Adrenal gland (tissue), 12 donors: ENCODE data around the gene GRID2IP. TPM values are rescaled to one million over a fixed set of nuclear protein-coding genes. Genes with fewer than 3 reads are reported as not detected.

Experiments
- DNase-seq, 7 donors: peaks; one replicate each; pipeline ENCODE4 v3.0.0-alpha.2; 2019 to 2020
- H3K27ac ChIP-seq, 5 donors: fragments of 200-600 bp; sonication (generic) in 4 of 5; 1 replicate in 3 of 5; 2 replicates in 2 of 5; pipeline versions ENCODE4 v1.5.1 to v1.8.0; 2016 to 2020; ENCODE audit warnings: mild to moderate bottlenecking in 1 of 5
- H3K27me3 ChIP-seq: fragments of 200-600 bp; 2 replicates; pipeline ENCODE4 v1.8.0; 2021
- H3K36me3 ChIP-seq, 2 donors: fragments of 200-600 bp; replicated peaks in 1 of 2; 1 replicate in 1 of 2; 2 replicates in 1 of 2; pipeline versions ENCODE4 v1.5.1 to v1.8.0; 2018 to 2022
- H3K4me1 ChIP-seq, 2 donors: fragments of 200-600 bp; replicated peaks in 1 of 2; 1 replicate in 1 of 2; 2 replicates in 1 of 2; pipeline versions ENCODE4 v1.5.1 to v1.8.0; 2018 to 2021
- H3K4me3 ChIP-seq, 4 donors: fragments of 200-600 bp; sonication (generic) in 3 of 4; one replicate each; pipeline ENCODE4 v1.5.1; 2016 to 2018
- H3K9me3 ChIP-seq, 3 donors: fragments of 200-600 bp; sonication (generic) in 1 of 3; replicated peaks in 1 of 3; 1 replicate in 2 of 3; 2 replicates in 1 of 3; pipeline versions ENCODE4 v1.5.1 to v1.8.0; 2016 to 2021
- CTCF ChIP-seq, 6 experiments: fragments of 450-650 bp in 4 of 6; fragments of 200-600 bp in 2 of 6; sonication (generic) in 1 of 6; IDR thresholded peaks; 1 replicate in 5 of 6; 2 replicates in 1 of 6; pipeline versions ENCODE4 v1.5.1 to v1.8.0; 2016 to 2021; ENCODE audit warnings: antibody characterized with exemption in 6 of 6, mild to moderate bottlenecking in 2 of 6, moderate library complexity in 1 of 6
- POLR2A ChIP-seq, 2 donors: fragments of 450-650 bp; IDR thresholded peaks; one replicate each; pipeline ENCODE4 v1.6.1; 2017; ENCODE audit warnings: antibody characterized with exemption in 2 of 2, mild to moderate bottlenecking in 2 of 2, moderate library complexity in 1 of 2
- WGBS, 4 donors: extraction: QIAGEN DNeasy Blood & Tissue Kit in 2 of 4; methylation state at CpG; one replicate each; pipeline versions ENCODE4 v1.1.5 to v1.1.7; 2013 to 2017; 5-methylcytosine and 5-hydroxymethylcytosine counted together
- intact Hi-C, 2 donors: fragments of 100-400 bp; cut with DNase I; formaldehyde crosslinking; loops; one replicate each; pipeline versions ENCODE4 v1.14.1 to v1.15.0; 2022 to 2023
- polyA plus RNA-seq, 3 donors: library from polyadenylated mRNA; stranded (reverse); fragments of 200-250 nt in 2 of 3; fragments of 350-450 nt in 1 of 3; fragmentation: Illumina TruSeq in 1 of 3; extraction: RNeasy Lipid Tissue Mini Kit (QIAGEN cat#74804) in 1 of 3; gene quantifications; one replicate each; pipeline ENCODE4 v1.2.3, GENCODE V29; 2013 to 2014
- total RNA-seq, 9 donors: library from RNA; depleted of rRNA in 4 of 9; stranded (reverse); fragments of >200 nt in 4 of 9; fragments of 120-200 nt in 1 of 9; fragmentation: NEBNext Ultra II Directional in 1 of 9; extraction: Animal tissue kit (Norgen Biotek cat#: 25700) in 1 of 9; gene quantifications; one replicate each; pipeline versions ENCODE4 v1.1.0 to v1.2.4, GENCODE V29; 2013 to 2023
- donor health status: healthy with polysubstance abuse.
- donor health status: Bipolar disorder and iron deficiency.
- donor health status: DM: yes; HTN: yes; CAD: no.
- donor health status: DM: no; HTN: no; CAD: no.
- donor health status: DM: no; HTN: no; CAD: no.
- donor health status: DM: yes; HTN: yes; CAD: no.

The GRID2IP gene
- total and polyA plus RNA-seq, 12 donors: 0.11 to 1.8 (median 0.91) TPM; not detected in 1

- no peak for TF ChIP-seq CTCF (IDR thresholded peaks at IDR 0.05)
- no peak for TF ChIP-seq POLR2A (IDR thresholded peaks at IDR 0.05)
- intact Hi-C loops: no loop called here
- no peak overlapping the region for H3K4me3 ChIP-seq
Observed at GRCh38 chr7:6495597-6496262, 55.5 kb downstream of the GRID2IP start.

DNA sequence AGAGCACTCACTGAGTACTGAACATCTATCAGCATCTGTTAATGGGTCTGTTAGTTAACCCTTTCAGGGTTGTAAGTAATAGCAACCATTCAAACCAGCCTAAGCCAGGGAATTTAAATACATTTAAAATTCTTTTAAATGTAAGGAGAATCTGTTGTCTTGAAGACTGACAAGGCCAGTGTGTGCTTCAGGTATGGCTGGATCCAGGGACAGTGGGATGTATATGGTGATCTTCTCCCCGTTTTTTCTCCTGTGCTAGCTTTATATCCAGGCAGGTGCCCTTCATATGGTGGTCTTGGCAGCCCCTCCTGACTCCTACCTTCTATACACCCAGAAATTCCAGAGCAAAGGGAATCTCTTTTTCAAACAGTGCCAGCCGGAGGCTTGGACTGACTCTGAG lies 56.9 kb downstream of the GRID2IP start:
- H3K27me3 ChIP-seq: no peaks in the 10 kb centered on the region
- no peak overlapping the region for H3K4me3 ChIP-seq
- no peak overlapping the region for H3K27ac ChIP-seq
- no peaks in the 10 kb centered on the region for H3K9me3 ChIP-seq
- intact Hi-C loops: no loop called here
- TF ChIP-seq CTCF (IDR thresholded peaks at IDR 0.05): no peak
- TF ChIP-seq POLR2A (IDR thresholded peaks at IDR 0.05): no peak
- no peak for DNase-seq
- H3K36me3 ChIP-seq: no peaks in the 10 kb centered on the region
- WGBS, 4 donors: 75 to 90% (median 84%) methylated on average over 2 of the region's 2 CpGs
- H3K4me1 ChIP-seq: no peaks in the 10 kb centered on the region

More at GRCh38 chr7:6495597-6496262, 55.5 kb downstream of the GRID2IP start:
- H3K9me3 ChIP-seq: no peaks in the 10 kb centered on the region
- no peaks in the 10 kb centered on the region for H3K36me3 ChIP-seq
- no peak for DNase-seq
- H3K27me3 ChIP-seq: no peaks in the 10 kb centered on the region
- 92 to 94% (median 93%) methylated on average over 6 of the region's 6 CpGs for WGBS, 4 donors
- H3K4me1 ChIP-seq: no peaks in the 10 kb centered on the region
- H3K27ac ChIP-seq: no peak overlapping the region

- no peak overlapping the region for H3K27ac ChIP-seq
- intact Hi-C loops: no loop called here
- no peaks in the 10 kb centered on the region for H3K4me1 ChIP-seq
- no peaks in the 10 kb centered on the region for H3K9me3 ChIP-seq
- DNase-seq: no peak
- no peaks in the 10 kb centered on the region for H3K36me3 ChIP-seq
- no peak for TF ChIP-seq CTCF (IDR thresholded peaks at IDR 0.05)
- TF ChIP-seq POLR2A (IDR thresholded peaks at IDR 0.05): no peak
- 83 to 86% (median 84%) methylated on average over 10 of the region's 10 CpGs for WGBS, 4 donors
- no peaks in the 10 kb centered on the region for H3K27me3 ChIP-seq
- H3K4me3 ChIP-seq: no peak overlapping the region
Observed at GRCh38 chr7:6491194-6491593, 60.1 kb downstream of the GRID2IP start.

DNA sequence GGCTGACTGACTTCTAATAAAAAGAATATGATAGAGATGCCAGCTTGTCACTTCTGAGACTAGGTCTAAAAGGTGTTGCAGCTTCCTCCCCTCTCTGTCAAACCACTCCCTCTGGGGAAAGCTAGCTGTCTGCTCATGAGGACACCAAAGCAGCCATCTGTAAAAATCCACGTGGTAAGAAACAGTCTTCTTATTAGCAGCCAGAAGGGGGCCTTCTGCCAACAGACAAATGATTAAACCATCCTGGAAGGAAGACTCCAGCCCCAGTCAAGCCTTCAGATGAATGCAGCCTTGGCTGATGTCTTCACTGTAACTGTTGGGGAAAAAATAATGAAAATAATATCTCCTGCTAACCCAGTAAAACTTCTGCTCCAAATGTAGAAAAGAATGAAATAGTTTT lies 61.6 kb downstream of the GRID2IP start:
- WGBS, 4 donors: 24 to 43% (median 34%) methylated on average over 1 of the region's 1 CpG

More for the DNA sequence above, 61.6 kb downstream of the GRID2IP start:
- no peaks in the 10 kb centered on the region for H3K27me3 ChIP-seq
- intact Hi-C loops: no loop called here
- DNase-seq: no peak
- TF ChIP-seq POLR2A (IDR thresholded peaks at IDR 0.05) (no peak), CTCF (IDR thresholded peaks at IDR 0.05) (no peak)
- H3K36me3 ChIP-seq: no peaks in the 10 kb centered on the region
- no peaks in the 10 kb centered on the region for H3K9me3 ChIP-seq
- H3K4me3 ChIP-seq: no peak overlapping the region
- no peak overlapping the region for H3K27ac ChIP-seq
- peaks cover 0 to 2% of the 10 kb centered on the region in 2 donors for H3K4me1 ChIP-seq
